GM12864 (cell line): ENCODE data around the gene AKAIN1.

Source experiments
- DNase-seq: peaks from one replicate; pipeline ENCODE4 v3.0.0-alpha.2; 2011; ENCODE audit warnings: low read depth
- H3K4me3 ChIP-seq: 2 replicates; pipeline ENCODE4 v1.5.1; 2011; ENCODE audit warnings: mild to moderate bottlenecking, low read depth, low read length, control low read depth
- CTCF ChIP-seq: IDR thresholded peaks from 2 replicates; pipeline ENCODE4 v1.5.1; 2011; ENCODE audit warnings: low read depth, mild to moderate bottlenecking, moderate library complexity, low read length, control low read depth, inconsistent platforms; ENCODE audit errors: missing control alignments

Gene AKAIN1

GRCh38 chr18:5180254-5180653, 16.8 kb downstream of the AKAIN1 start:
- DNase-seq: no peak
- no peak overlapping the region for H3K4me3 ChIP-seq
- TF ChIP-seq CTCF: no peak

GRCh38 chr18:5178519-5178918, 18.5 kb downstream of the AKAIN1 start:
- H3K4me3 ChIP-seq: no peak overlapping the region
- TF ChIP-seq CTCF: no peak
- no peak for DNase-seq

GRCh38 chr18:5175378-5175777, 21.7 kb downstream of the AKAIN1 start:
- H3K4me3 ChIP-seq: no peak overlapping the region
- peak; percentile 22 for DNase-seq
- TF ChIP-seq CTCF: no peak

GRCh38 chr18:5173646-5174045, 23.4 kb downstream of the AKAIN1 start:
- no peak for TF ChIP-seq CTCF
- no peak overlapping the region for H3K4me3 ChIP-seq

GRCh38 chr18:5173236-5173635, 23.8 kb downstream of the AKAIN1 start:
- TF ChIP-seq CTCF: no peak
- H3K4me3 ChIP-seq: no peak overlapping the region
- DNase-seq: no peak

More at GRCh38 chr18:5173646-5174045, 23.4 kb downstream of the AKAIN1 start:
- DNase-seq: no peak

GRCh38 chr18:5167831-5168230, 29.2 kb downstream of the AKAIN1 start:
- TF ChIP-seq CTCF: no peak
- no peak overlapping the region for H3K4me3 ChIP-seq
- DNase-seq: no peak

GRCh38 chr18:5166606-5167280, 30.3 kb downstream of the AKAIN1 start:
- no peak for TF ChIP-seq CTCF
- DNase-seq: no peak
- H3K4me3 ChIP-seq: no peak overlapping the region
